Activated T-helper 1 cell treated with anti-CD3 and anti-CD28 coated beads, Interleukin-2, amount 50 U/mL, for 16 hours (primary cell): Measurements from ENCODE around the gene CUTC.
"Not testable (repeated sequence)": the region's sequence is repeated elsewhere in the genome, so short reads cannot be mapped to it uniquely, and the experiment has no call there.

Experiments used
- DNase-seq, 2 donors: peaks; one replicate each; pipeline ENCODE4 v3.0.0-alpha.2; 2020; ENCODE audit warnings: low read depth in 1 of 2, low spot score in 1 of 2

CUTC gene

GRCh38 chr10:99732033-99732842 is at the start of gene CUTC, which contains the start of gene COX15:
Gene CUTC, plus strand, starts transcription at chr10:99732234. Its CDS starts 115 bp downstream, at chr10:99732349.
Gene COX15, minus strand, starts transcription at chr10:99732127. Its CDS starts 78 bp downstream, at chr10:99732049.
- peak; percentile 88 to 90 for DNase-seq

GRCh38 chr10:99682752-99683151 is 49.3 kb upstream of the CUTC start:
- no peak for DNase-seq

- no peak for DNase-seq
These were observed 46.5 kb upstream of the CUTC start for GRCh38 chr10:99685597-99685967.

- no peak for DNase-seq
These were observed 42.6 kb upstream of the CUTC start for GRCh38 chr10:99689461-99689860.

GRCh38 chr10:99693933-99694583 is 38.0 kb upstream of the CUTC start:
- no peak for DNase-seq

- no peak for DNase-seq
These were observed 36.3 kb upstream of the CUTC start for GRCh38 chr10:99695761-99696160.

- DNase-seq, result no peak
These were observed 33.4 kb upstream of the CUTC start for GRCh38 chr10:99698504-99699080.

GRCh38 chr10:99700649-99701048 is 31.4 kb upstream of the CUTC start:
- no peak for DNase-seq

GRCh38 chr10:99708428-99709012 is 23.5 kb upstream of the CUTC start:
- DNase-seq, result no peak

- DNase-seq, result no peak
These were observed 22.4 kb upstream of the CUTC start for GRCh38 chr10:99709480-99710229.

GRCh38 chr10:99711129-99711719 is 20.8 kb upstream of the CUTC start:
- DNase-seq, result no peak

- DNase-seq, result no peak
These were observed 17.6 kb upstream of the CUTC start for GRCh38 chr10:99714446-99714845.

- DNase-seq, result no peak
These were observed 11.6 kb upstream of the CUTC start for GRCh38 chr10:99720387-99720786.

GRCh38 chr10:99730026-99730425 is 2.0 kb upstream of the CUTC start:
- DNase-seq, result no peak

- no peak for DNase-seq
These were observed 565 bp upstream of the CUTC start for GRCh38 chr10:99731306-99732032.

GRCh38 chr10:99733366-99733765 is 1.3 kb downstream of the CUTC start:
- no peak for DNase-seq

- DNase-seq, result not testable (repeated sequence)
These were observed 2.1 kb downstream of the CUTC start for GRCh38 chr10:99734111-99734510.

GRCh38 chr10:99740260-99740659 is 8.2 kb downstream of the CUTC start:
- no peak for DNase-seq

- DNase-seq, result no peak
These were observed 9.0 kb downstream of the CUTC start for GRCh38 chr10:99740933-99741559.

GRCh38 chr10:99742254-99742653 is 10.2 kb downstream of the CUTC start:
- no peak for DNase-seq
